HCT116 (cell line): Measurements from ENCODE around the gene ANKRD9. TPM values are rescaled to one million over a fixed set of nuclear protein-coding genes. Genes with fewer than 3 reads are reported as not detected.

Source experiments
- ATAC-seq: fragments of 200-7000 bp; cut with Tn5 transposase; 2 replicates; pipeline ENCODE4 v1.9.1; 2020; ENCODE audit warnings: mild to moderate bottlenecking, moderate library complexity
- BruUV-seq: library from RNA; stranded (reverse); fragments of 400-500 nt; replicated peaks from 2 replicates; lab custom pipeline; 2021; lab: Mats Ljungman, UMichigan
- CTCF ChIA-PET: fragments of 300-600 bp; sonication (Branson Sonifier 250); formaldehyde crosslinking; loops from one replicate; lab custom pipeline; 2021; ENCODE audit warnings: antibody characterized with exemption; lab: Charles Lee
- POLR2A ChIA-PET: fragments of 300-600, 350-600 bp; sonication (Branson Sonifier 250); formaldehyde crosslinking; loops from one replicate; lab custom pipeline; 2021; ENCODE audit warnings: antibody characterized with exemption; lab: Charles Lee
- RAD21 ChIA-PET, 2 experiments: fragments of 300-600 bp; sonication (Branson Sonifier 250); formaldehyde crosslinking; loops; one replicate each; lab custom pipeline; 2023; ENCODE audit warnings: low total read pairs in 2 of 2; ENCODE audit not compliant: uncharacterized antibody in 2 of 2, unreplicated experiment in 2 of 2, low non-redundant PET in 1 of 2; lab: Charles Lee
- DNase-seq: peaks from one replicate; pipeline ENCODE4 v3.0.0-alpha.2; 2010; ENCODE audit warnings: low read depth, low spot score
- H2AFZ ChIP-seq: fragments of 200-600 bp; shearing (Covaris generic), sonication (generic); 2 replicates; pipeline ENCODE4 v1.6.1; 2017; ENCODE audit warnings: low read depth, mixed run types, mixed read lengths, antibody characterized with exemption, low read length; ENCODE audit not compliant: poor library complexity, severe bottlenecking
- H3K27ac ChIP-seq: 2 replicates; pipeline ENCODE4 v1.5.1; 2012; ENCODE audit warnings: low read depth, low read length
- H3K27me3 ChIP-seq: fragments of 200-600 bp; sonication (generic); 2 replicates; pipeline ENCODE4 v1.6.1; 2016; ENCODE audit warnings: mixed run types, low read length, mixed read lengths; ENCODE audit not compliant: insufficient read depth
- H3K36me3 ChIP-seq, 2 experiments: fragments of 200-500 bp in 1 of 2; fragments of 200-600 bp in 1 of 2; sonication (Bioruptor generic) in 1 of 2; sonication (generic) in 1 of 2; 2 replicates each; pipeline versions ENCODE4 v1.5.1 to v1.6.1; 2014 to 2016; ENCODE audit warnings: low read length in 2 of 2, inconsistent platforms in 1 of 2, mixed read lengths in 1 of 2, mixed run types in 1 of 2; ENCODE audit not compliant: insufficient read depth in 2 of 2, control insufficient read depth in 1 of 2
- H3K4me1 ChIP-seq, 2 experiments: fragments of 200-600 bp in 1 of 2; sonication (generic) in 1 of 2; 2 replicates each; pipeline versions ENCODE4 v1.5.1 to v1.6.1; 2012 to 2017; ENCODE audit warnings: low read length in 2 of 2, inconsistent platforms in 1 of 2, mild to moderate bottlenecking in 1 of 2, mixed read lengths in 1 of 2, mixed run types in 1 of 2, moderate library complexity in 1 of 2; ENCODE audit not compliant: insufficient read depth in 2 of 2, control insufficient read depth in 1 of 2
- H3K4me2 ChIP-seq: fragments of 200-600 bp; sonication (generic); 2 replicates; pipeline ENCODE4 v1.6.1; 2017; ENCODE audit warnings: mixed run types, low read length, mixed read lengths
- H3K4me3 ChIP-seq, 2 experiments: fragments of 200-600 bp in 1 of 2; sonication (generic) in 1 of 2; replicated peaks in 1 of 2; 2 replicates each; pipeline ENCODE4 v1.5.1; 2011 to 2016; ENCODE audit warnings: low read length in 2 of 2, control low read depth in 1 of 2, low read depth in 1 of 2, mild to moderate bottlenecking in 1 of 2, mixed read lengths in 1 of 2, mixed run types in 1 of 2
- H3K79me2 ChIP-seq: fragments of 200-600 bp; sonication (generic); 2 replicates; pipeline ENCODE4 v1.6.1; 2017; ENCODE audit warnings: mild to moderate bottlenecking, mixed run types, low read length, moderate library complexity, mixed read lengths; ENCODE audit not compliant: insufficient read depth
- H3K9ac ChIP-seq: fragments of 200-600 bp; sonication (generic); 2 replicates; pipeline ENCODE4 v1.6.1; 2016; ENCODE audit warnings: low read length, mixed read lengths
- H3K9me2 ChIP-seq: fragments of 200-600 bp; sonication (generic), shearing (Covaris generic); 2 replicates; pipeline ENCODE4 v1.6.1; 2017; ENCODE audit warnings: mixed run types, mild to moderate bottlenecking, moderate library complexity; ENCODE audit not compliant: insufficient read depth
- H3K9me3 ChIP-seq, 2 experiments: fragments of 200-500 bp in 1 of 2; fragments of 200-600 bp in 1 of 2; sonication (Bioruptor generic) in 1 of 2; sonication (generic) in 1 of 2; 2 replicates each; pipeline ENCODE4 v1.6.1; 2014 to 2017; ENCODE audit warnings: low read length in 2 of 2, mixed read lengths in 2 of 2, inconsistent platforms in 1 of 2, low read depth in 1 of 2, mild to moderate bottlenecking in 1 of 2, mixed run types in 1 of 2, moderate library complexity in 1 of 2; ENCODE audit not compliant: control insufficient read depth in 1 of 2, insufficient read depth in 1 of 2
- H4K20me1 ChIP-seq: fragments of 200-600 bp; sonication (generic), shearing (Covaris generic); 2 replicates; pipeline ENCODE4 v1.6.1; 2017; ENCODE audit warnings: mixed run types, mild to moderate bottlenecking, moderate library complexity; ENCODE audit not compliant: insufficient read depth
- CBX3 ChIP-seq: IDR thresholded peaks from 2 replicates; pipeline ENCODE4 v1.6.1; 2012; ENCODE audit warnings: low read depth
- CTCF ChIP-seq, 3 experiments: fragments of 200-600 bp in 1 of 3; sonication (generic) in 1 of 3; IDR thresholded peaks in 2 of 3; conservative IDR thresholded peaks in 1 of 3; 2 replicates each; pipeline ENCODE4 v1.5.1; 2012 to 2017; ENCODE audit warnings: low read depth in 2 of 3, low read length in 2 of 3, antibody characterized with exemption in 1 of 3, borderline replicate concordance in 1 of 3, control low read depth in 1 of 3, mild to moderate bottlenecking in 1 of 3, mixed read lengths in 1 of 3, mixed run types in 1 of 3, moderate library complexity in 1 of 3; ENCODE audit not compliant: insufficient read depth in 1 of 3
- EGR1 ChIP-seq: IDR thresholded peaks from 2 replicates; pipeline ENCODE4 v1.6.1; 2012; ENCODE audit warnings: low read depth
- EZH2phosphoT487 ChIP-seq: fragments of 200-600 bp; IDR thresholded peaks from 2 replicates; pipeline ENCODE4 v1.6.1; 2018; ENCODE audit warnings: antibody characterized with exemption, borderline replicate concordance
- FOSL1 ChIP-seq: IDR thresholded peaks from 2 replicates; pipeline ENCODE4 v1.6.1; 2012; ENCODE audit warnings: low read depth
- SIN3A ChIP-seq: IDR thresholded peaks from 2 replicates; pipeline ENCODE4 v1.6.1; 2012; ENCODE audit warnings: low read depth
- SP1 ChIP-seq: IDR thresholded peaks from 2 replicates; pipeline ENCODE4 v1.6.1; 2012; ENCODE audit warnings: low read depth
- TCF7L2 ChIP-seq: IDR thresholded peaks from 2 replicates; pipeline ENCODE4 v1.7.0; 2011; ENCODE audit warnings: borderline replicate concordance, inconsistent platforms; ENCODE audit not compliant: insufficient read depth, insufficient read length; ENCODE audit errors: extremely low read depth
- YY1 ChIP-seq: IDR thresholded peaks from 2 replicates; pipeline ENCODE4 v1.6.1; 2011; ENCODE audit warnings: low read length, low read depth, moderate library complexity, mild to moderate bottlenecking; ENCODE audit not compliant: insufficient replicate concordance; ENCODE audit errors: extremely low read depth
- ZNF274 ChIP-seq: fragments of 200-500 bp; sonication (Bioruptor generic); IDR thresholded peaks from 2 replicates; pipeline ENCODE4 v1.6.1; 2014; ENCODE audit warnings: mild to moderate bottlenecking, low read depth, low read length, inconsistent platforms
- intact Hi-C: fragments of 100-400 bp; cut with micrococcal nuclease; formaldehyde crosslinking; loops from 2 replicates; pipeline ENCODE4 v1.10.0; 2022
- total RNA-seq: library from RNA; stranded (reverse); gene quantifications from one replicate; pipeline ENCODE4 v1.2.1, GENCODE V29; 2021; ENCODE audit not compliant: unreplicated experiment
- TF ChIP-seq, protein P1 (sequence below): IDR thresholded peaks from 2 replicates; pipeline ENCODE4 v1.6.1; 2012; ENCODE audit warnings: low read depth
- TF ChIP-seq, protein P2 (sequence below): IDR thresholded peaks from 2 replicates; pipeline ENCODE4 v1.6.1; 2012

The ANKRD9 gene
- total RNA-seq, 1 experiment from 2014 or later, result 29.0 TPM

- no peaks in the 10 kb centered on the region for H3K9me2 ChIP-seq
- intact Hi-C loops, result no loop called here
- no peaks in the 10 kb centered on the region for H3K79me2 ChIP-seq
- H3K4me1 ChIP-seq, result no peaks in the 10 kb centered on the region
- TF ChIP-seq, protein P1, sequence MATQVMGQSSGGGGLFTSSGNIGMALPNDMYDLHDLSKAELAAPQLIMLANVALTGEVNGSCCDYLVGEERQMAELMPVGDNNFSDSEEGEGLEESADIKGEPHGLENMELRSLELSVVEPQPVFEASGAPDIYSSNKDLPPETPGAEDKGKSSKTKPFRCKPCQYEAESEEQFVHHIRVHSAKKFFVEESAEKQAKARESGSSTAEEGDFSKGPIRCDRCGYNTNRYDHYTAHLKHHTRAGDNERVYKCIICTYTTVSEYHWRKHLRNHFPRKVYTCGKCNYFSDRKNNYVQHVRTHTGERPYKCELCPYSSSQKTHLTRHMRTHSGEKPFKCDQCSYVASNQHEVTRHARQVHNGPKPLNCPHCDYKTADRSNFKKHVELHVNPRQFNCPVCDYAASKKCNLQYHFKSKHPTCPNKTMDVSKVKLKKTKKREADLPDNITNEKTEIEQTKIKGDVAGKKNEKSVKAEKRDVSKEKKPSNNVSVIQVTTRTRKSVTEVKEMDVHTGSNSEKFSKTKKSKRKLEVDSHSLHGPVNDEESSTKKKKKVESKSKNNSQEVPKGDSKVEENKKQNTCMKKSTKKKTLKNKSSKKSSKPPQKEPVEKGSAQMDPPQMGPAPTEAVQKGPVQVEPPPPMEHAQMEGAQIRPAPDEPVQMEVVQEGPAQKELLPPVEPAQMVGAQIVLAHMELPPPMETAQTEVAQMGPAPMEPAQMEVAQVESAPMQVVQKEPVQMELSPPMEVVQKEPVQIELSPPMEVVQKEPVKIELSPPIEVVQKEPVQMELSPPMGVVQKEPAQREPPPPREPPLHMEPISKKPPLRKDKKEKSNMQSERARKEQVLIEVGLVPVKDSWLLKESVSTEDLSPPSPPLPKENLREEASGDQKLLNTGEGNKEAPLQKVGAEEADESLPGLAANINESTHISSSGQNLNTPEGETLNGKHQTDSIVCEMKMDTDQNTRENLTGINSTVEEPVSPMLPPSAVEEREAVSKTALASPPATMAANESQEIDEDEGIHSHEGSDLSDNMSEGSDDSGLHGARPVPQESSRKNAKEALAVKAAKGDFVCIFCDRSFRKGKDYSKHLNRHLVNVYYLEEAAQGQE, result no peak
- no peak for TF ChIP-seq ZNF274
- TF ChIP-seq CBX3, result no peak
- TF ChIP-seq FOSL1, result no peak
- TF ChIP-seq EGR1, result no peak
- TF ChIP-seq CTCF (IDR thresholded peaks at IDR 0.05 in 2 of 3, conservative IDR thresholded peaks at IDR 0.05 in 1 of 3; ENCODE audit: borderline replicate concordance in 1 of 3, insufficient read depth in 1 of 3, low read depth in 2 of 3, low read length in 2 of 3), result no peak
- no peak for TF ChIP-seq SP1
- TF ChIP-seq TCF7L2, result no peak
- TF ChIP-seq, protein P2, sequence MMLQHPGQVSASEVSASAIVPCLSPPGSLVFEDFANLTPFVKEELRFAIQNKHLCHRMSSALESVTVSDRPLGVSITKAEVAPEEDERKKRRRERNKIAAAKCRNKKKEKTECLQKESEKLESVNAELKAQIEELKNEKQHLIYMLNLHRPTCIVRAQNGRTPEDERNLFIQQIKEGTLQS, result no peak
- no peak for TF ChIP-seq YY1
- no peak for TF ChIP-seq EZH2phosphoT487
- TF ChIP-seq SIN3A, result no peak
- no peak overlapping the region for H2AFZ ChIP-seq
- no peaks in the 10 kb centered on the region for H3K27me3 ChIP-seq
- no peaks in the 10 kb centered on the region for H3K9me3 ChIP-seq
- no peak overlapping the region for H3K27ac ChIP-seq
- H3K36me3 ChIP-seq, result no peaks in the 10 kb centered on the region
- BruUV-seq, result no TSS peak
- H3K9ac ChIP-seq, result no peak overlapping the region
- ChIA-PET POLR2A (no interaction called here), RAD21 (no interaction called here), CTCF (no interaction called here)
- no peak overlapping the region for H3K4me2 ChIP-seq
- ATAC-seq (no peak), DNase-seq (no peak)
- H4K20me1 ChIP-seq, result no peaks in the 10 kb centered on the region
- H3K4me3 ChIP-seq, result no peak overlapping the region
Measured at GRCh38 chr14:102500713-102501112, 8.9 kb downstream of the ANKRD9 start.
